ENCODE measurements around the gene SLC66A3.

The SLC66A3 gene

GRCh38 chr2:11220445-11220844 is 65.2 kb downstream of the SLC66A3 start:
- DNase-seq: no peak

GRCh38 chr2:11222845-11223244 is 67.6 kb downstream of the SLC66A3 start:
- DNase-seq: no peak

- DNase-seq: no peak
Observed at GRCh38 chr2:11224887-11225286, 69.6 kb downstream of the SLC66A3 start.

GRCh38 chr2:11227595-11227994 is 72.3 kb downstream of the SLC66A3 start:
- no peak for DNase-seq
